Peyer's patch (tissue), 4 donors: ENCODE measurements around the gene CTNNA1.

Experiments used
- POLR2A ChIP-seq, 2 donors: fragments of 450-650 bp; IDR thresholded peaks; one replicate each; pipeline ENCODE4 v1.5.1; 2017; ENCODE audit warnings: antibody characterized with exemption in 2 of 2, mild to moderate bottlenecking in 2 of 2, moderate library complexity in 2 of 2
- TF ChIP-seq, protein P1 (sequence below), 6 experiments: fragments of 450-650 bp in 4 of 6; fragments of 200-600 bp in 2 of 6; sonication (generic) in 1 of 6; IDR thresholded peaks; one replicate each; pipeline ENCODE4 v1.5.1; 2017 to 2019; ENCODE audit warnings: antibody characterized with exemption in 6 of 6, mild to moderate bottlenecking in 3 of 6, moderate library complexity in 1 of 6

DNA sequence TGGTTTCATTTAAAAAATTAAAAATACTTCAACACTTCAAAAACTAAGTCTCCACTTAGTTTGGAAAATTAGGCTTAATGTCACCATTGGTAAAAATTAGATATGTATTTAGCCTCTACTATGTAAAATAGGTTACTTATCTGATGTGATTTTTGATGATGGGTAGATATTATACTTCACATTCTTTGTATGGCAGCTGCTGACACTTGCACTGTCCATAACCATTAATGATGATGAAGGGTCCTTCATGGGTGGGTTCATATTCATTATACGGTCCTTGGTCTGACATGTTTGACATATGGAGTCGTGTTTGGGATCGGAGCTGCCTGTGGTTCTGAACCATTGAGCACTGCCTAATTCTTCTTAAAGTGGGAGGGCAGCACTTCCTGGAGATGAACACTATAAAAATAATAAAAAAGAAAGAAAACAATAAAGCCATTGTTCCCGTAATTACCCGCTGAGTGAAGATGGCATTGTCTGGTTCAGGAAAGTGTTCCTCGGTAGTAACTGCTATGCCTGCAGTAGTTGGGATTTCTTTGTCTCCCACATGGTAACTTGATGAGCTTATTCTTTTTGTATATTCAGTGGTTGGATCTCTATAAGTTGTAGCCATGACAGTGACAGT, 119.7 kb downstream of the CTNNA1 start:
- TF ChIP-seq, protein P1, sequence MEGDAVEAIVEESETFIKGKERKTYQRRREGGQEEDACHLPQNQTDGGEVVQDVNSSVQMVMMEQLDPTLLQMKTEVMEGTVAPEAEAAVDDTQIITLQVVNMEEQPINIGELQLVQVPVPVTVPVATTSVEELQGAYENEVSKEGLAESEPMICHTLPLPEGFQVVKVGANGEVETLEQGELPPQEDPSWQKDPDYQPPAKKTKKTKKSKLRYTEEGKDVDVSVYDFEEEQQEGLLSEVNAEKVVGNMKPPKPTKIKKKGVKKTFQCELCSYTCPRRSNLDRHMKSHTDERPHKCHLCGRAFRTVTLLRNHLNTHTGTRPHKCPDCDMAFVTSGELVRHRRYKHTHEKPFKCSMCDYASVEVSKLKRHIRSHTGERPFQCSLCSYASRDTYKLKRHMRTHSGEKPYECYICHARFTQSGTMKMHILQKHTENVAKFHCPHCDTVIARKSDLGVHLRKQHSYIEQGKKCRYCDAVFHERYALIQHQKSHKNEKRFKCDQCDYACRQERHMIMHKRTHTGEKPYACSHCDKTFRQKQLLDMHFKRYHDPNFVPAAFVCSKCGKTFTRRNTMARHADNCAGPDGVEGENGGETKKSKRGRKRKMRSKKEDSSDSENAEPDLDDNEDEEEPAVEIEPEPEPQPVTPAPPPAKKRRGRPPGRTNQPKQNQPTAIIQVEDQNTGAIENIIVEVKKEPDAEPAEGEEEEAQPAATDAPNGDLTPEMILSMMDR (IDR thresholded peaks at IDR 0.05) = no peak
- TF ChIP-seq POLR2A (IDR thresholded peaks at IDR 0.05) = no peak
